Measurements from ENCODE around the gene WDR7.

- no peak for TF ChIP-seq POLR2A (IDR thresholded peaks at IDR 0.05; ENCODE audit: low read depth, low read length)
- no peak for TF ChIP-seq MXI1 (IDR thresholded peaks at IDR 0.05; ENCODE audit: borderline replicate concordance, low read depth, low read length)
- TF ChIP-seq, protein P1, sequence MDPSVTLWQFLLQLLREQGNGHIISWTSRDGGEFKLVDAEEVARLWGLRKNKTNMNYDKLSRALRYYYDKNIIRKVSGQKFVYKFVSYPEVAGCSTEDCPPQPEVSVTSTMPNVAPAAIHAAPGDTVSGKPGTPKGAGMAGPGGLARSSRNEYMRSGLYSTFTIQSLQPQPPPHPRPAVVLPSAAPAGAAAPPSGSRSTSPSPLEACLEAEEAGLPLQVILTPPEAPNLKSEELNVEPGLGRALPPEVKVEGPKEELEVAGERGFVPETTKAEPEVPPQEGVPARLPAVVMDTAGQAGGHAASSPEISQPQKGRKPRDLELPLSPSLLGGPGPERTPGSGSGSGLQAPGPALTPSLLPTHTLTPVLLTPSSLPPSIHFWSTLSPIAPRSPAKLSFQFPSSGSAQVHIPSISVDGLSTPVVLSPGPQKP (IDR thresholded peaks at IDR 0.05; ENCODE audit: borderline replicate concordance, low read depth, low read length) = no peak
Measured at GRCh38 chr18:56637711-56638231, 13.4 kb upstream of the WDR7 start.
